MCF 10A (cell line): Measurements from ENCODE around the gene SLC25A1. TPM values are rescaled to one million over a fixed set of nuclear protein-coding genes. Genes with fewer than 3 reads are reported as not detected.

Experiments
- BruUV-seq: library from RNA; stranded (reverse); fragments of 400-500 nt; replicated peaks from 2 replicates; lab custom pipeline; 2021; lab: Mats Ljungman, UMichigan
- CTCF ChIA-PET: fragments of 300-600 bp; sonication (Branson Sonifier 250); formaldehyde crosslinking; extraction: SDS; loops from one replicate; lab custom pipeline; 2021; ENCODE audit warnings: antibody characterized with exemption, inconsistent platforms; lab: Yijun Ruan, JAX
- POLR2A ChIA-PET: fragments of 300-600, 350-650 bp; sonication (Branson Sonifier 250); formaldehyde crosslinking; extraction: SDS; loops from one replicate; lab custom pipeline; 2020; ENCODE audit warnings: antibody characterized with exemption, inconsistent platforms; lab: Yijun Ruan, JAX
- DNase-seq: peaks from one replicate; pipeline ENCODE4 v3.0.0-alpha.2; 2018; ENCODE audit not compliant: unreplicated experiment
- H3K27ac Mint-ChIP-seq: one replicate; pipeline ENCODE4 v1.8.0; 2022; ENCODE audit warnings: mild to moderate bottlenecking, low read depth, mixed read lengths; ENCODE audit not compliant: unreplicated experiment
- H3K27me3 Mint-ChIP-seq: one replicate; pipeline ENCODE4 v1.8.0; 2022; ENCODE audit warnings: mixed read lengths; ENCODE audit not compliant: insufficient read depth, unreplicated experiment
- H3K36me3 Mint-ChIP-seq: one replicate; pipeline ENCODE4 v1.8.0; 2022; ENCODE audit warnings: mild to moderate bottlenecking, moderate library complexity, mixed read lengths; ENCODE audit not compliant: insufficient read depth, unreplicated experiment
- H3K4me1 Mint-ChIP-seq: one replicate; pipeline ENCODE4 v1.8.0; 2022; ENCODE audit warnings: mixed read lengths; ENCODE audit not compliant: insufficient read depth, unreplicated experiment
- H3K4me3 Mint-ChIP-seq: one replicate; pipeline ENCODE4 v1.8.0; 2022; ENCODE audit warnings: mild to moderate bottlenecking, moderate library complexity, mixed read lengths; ENCODE audit not compliant: unreplicated experiment
- H3K9me3 Mint-ChIP-seq: one replicate; pipeline ENCODE4 v1.8.0; 2022; ENCODE audit warnings: mixed read lengths; ENCODE audit not compliant: unreplicated experiment
- intact Hi-C: fragments of 100-400 bp; cut with micrococcal nuclease; formaldehyde crosslinking; loops from 2 replicates; pipeline ENCODE4 v1.14.1; 2022
- total RNA-seq: library from RNA; stranded (reverse); gene quantifications from 2 replicates; pipeline ENCODE4 v1.2.3, GENCODE V29; 2022
- TF ChIP-seq, protein P1 (sequence below): fragments of 200-600 bp; IDR thresholded peaks from one replicate; pipeline ENCODE4 v1.8.0; 2022; ENCODE audit warnings: antibody characterized with exemption, mild to moderate bottlenecking; ENCODE audit not compliant: unreplicated experiment

The SLC25A1 gene
- total RNA-seq, 1 experiment from 2014 or later: 53.9 TPM

DNA sequence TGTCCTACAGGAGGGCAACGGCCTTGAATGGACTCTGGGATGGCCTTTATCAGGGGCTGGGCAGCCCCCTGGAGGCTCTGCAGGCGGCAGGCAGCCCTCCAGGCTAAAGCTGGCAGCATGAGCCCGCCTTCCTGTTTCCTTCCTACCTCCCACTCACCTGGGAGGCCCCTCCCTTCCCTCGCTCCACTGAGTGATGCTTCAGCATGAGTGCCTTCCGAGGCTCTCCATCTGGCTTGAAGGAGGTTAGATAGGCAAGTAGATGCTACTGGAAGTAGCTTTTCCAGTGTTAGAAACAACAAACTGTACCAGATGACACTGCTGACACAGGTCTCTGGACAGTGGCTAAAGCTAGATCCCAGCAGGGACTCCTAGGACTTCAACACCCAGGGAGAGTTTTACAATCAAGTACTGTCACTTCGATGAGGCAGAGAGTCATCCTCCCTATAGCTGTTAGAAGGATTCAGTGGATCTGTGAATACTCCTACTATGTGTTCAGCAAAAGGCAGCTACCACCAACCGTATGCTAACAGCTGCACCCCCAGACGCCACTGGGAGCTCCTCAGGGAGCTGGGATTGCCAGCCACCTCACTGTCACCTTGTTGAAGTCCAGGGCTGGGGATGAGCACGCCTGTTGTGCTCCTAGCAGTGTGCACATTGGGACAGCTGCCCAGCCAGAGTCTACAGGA, 4.1 kb upstream of the SLC25A1 start:
- H3K27me3 Mint-ChIP-seq: no peaks in the 10 kb centered on the region
- no TSS peak for BruUV-seq
- no peaks in the 10 kb centered on the region for H3K9me3 Mint-ChIP-seq
- intact Hi-C loops: no loop called here
- CTCF ChIA-PET: interaction anchor here (0.6 to 1.0 kb wide), 3 partner anchors 15 to 447 kb away, joined by 3 to 4 read pairs (median 3); no protein-coding TSS in a partner anchor
- TF ChIP-seq, protein P1, sequence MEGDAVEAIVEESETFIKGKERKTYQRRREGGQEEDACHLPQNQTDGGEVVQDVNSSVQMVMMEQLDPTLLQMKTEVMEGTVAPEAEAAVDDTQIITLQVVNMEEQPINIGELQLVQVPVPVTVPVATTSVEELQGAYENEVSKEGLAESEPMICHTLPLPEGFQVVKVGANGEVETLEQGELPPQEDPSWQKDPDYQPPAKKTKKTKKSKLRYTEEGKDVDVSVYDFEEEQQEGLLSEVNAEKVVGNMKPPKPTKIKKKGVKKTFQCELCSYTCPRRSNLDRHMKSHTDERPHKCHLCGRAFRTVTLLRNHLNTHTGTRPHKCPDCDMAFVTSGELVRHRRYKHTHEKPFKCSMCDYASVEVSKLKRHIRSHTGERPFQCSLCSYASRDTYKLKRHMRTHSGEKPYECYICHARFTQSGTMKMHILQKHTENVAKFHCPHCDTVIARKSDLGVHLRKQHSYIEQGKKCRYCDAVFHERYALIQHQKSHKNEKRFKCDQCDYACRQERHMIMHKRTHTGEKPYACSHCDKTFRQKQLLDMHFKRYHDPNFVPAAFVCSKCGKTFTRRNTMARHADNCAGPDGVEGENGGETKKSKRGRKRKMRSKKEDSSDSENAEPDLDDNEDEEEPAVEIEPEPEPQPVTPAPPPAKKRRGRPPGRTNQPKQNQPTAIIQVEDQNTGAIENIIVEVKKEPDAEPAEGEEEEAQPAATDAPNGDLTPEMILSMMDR: no peak
- POLR2A ChIA-PET: no interaction called here
- peaks cover 6% of the 10 kb centered on the region for H3K4me1 Mint-ChIP-seq
- H3K4me3 Mint-ChIP-seq: no peak overlapping the region
- no peak for DNase-seq
- H3K36me3 Mint-ChIP-seq: peaks cover 9% of the 10 kb centered on the region
- H3K27ac Mint-ChIP-seq: no peak overlapping the region

DNA sequence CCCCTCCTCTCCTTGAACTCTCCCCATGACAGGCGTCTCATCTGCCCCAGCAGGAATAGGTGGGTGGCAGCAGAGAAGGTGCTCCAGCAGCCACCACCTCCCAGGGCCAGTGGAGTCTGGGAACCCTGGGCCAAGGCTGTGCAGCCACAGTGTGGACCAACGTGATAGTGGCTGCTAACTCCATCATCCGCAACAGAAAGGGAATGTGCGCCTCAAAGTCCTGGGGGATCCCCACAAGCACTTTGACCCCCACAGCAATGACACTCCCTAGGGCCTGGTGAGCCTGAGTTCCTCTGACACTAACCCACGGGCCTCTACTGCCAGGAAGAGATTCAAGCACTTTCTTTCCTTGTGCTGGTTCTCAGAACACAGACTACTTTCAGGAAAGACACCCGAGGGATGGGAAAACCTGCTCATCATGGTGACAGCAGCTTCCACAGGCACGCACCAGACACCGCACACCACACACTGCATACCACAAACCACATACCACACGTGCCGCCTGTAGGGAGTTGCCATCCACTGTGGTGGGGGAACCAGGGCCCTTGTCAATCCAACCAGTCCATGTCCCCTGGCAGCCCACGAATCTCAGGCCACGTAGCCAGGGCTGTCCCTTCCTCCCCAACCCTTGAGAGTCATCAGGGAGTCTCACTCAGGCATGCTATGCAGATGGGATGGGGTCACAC, 3.4 kb upstream of the SLC25A1 start:
- H3K4me3 Mint-ChIP-seq: no peak overlapping the region
- no TSS peak for BruUV-seq
- intact Hi-C loops: no loop called here
- H3K4me1 Mint-ChIP-seq: peaks cover 9% of the 10 kb centered on the region
- no peak for DNase-seq
- H3K9me3 Mint-ChIP-seq: no peaks in the 10 kb centered on the region
- no peaks in the 10 kb centered on the region for H3K27me3 Mint-ChIP-seq
- no peak overlapping the region for H3K27ac Mint-ChIP-seq
- TF ChIP-seq, protein P1: no peak
- POLR2A ChIA-PET: no interaction called here
- peaks cover 9% of the 10 kb centered on the region for H3K36me3 Mint-ChIP-seq
- CTCF ChIA-PET: interaction anchor here (0.6 to 1.8 kb wide), 3 partner anchors 15 to 448 kb away, joined by 3 read pairs; no protein-coding TSS in a partner anchor

DNA sequence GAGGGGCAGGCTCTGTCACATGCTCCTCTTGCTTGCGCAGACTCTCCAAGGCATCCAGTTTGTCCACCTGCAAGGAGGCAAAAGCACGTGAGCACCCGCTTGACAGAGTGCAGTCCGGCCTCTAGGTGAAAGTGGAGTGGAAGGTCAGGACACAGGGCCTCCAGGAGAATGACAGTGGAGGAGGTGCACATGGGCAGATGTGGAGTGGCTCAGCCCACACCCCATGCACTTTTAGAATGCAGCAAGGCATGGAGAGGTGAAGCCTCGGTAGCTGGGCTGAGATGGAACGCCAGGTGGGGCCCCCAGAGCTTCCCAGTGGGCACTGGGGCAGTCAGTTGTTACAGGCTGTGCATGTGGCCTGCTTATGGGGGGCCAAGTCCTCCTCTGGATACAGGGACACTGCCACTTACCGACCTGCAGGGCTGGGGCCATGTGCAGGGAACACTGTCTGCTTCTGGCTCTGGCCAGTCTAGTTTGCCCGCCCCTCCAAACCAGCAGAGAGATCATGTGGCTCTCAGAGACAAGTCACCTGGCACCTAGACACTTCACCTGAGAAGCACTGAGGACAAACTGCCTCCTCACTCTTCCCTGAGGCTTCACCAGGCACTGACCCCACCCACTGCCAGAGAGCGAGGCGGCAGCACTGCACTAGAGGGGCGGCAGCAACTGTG, 2.3 kb upstream of the SLC25A1 start:
- intact Hi-C loops: no loop called here
- CTCF ChIA-PET: interaction anchor here (0.7 to 1.8 kb wide), 2 partner anchors 19 to 221 kb away, joined by 3 read pairs; no protein-coding TSS in a partner anchor
- TF ChIP-seq, protein P1: no peak
- Mint-ChIP-seq H3K27ac (no peak overlapping the region), H3K36me3 (peaks cover 17% of the 10 kb centered on the region), H3K27me3 (no peaks in the 10 kb centered on the region), H3K4me3 (no peak overlapping the region), H3K9me3 (no peaks in the 10 kb centered on the region), H3K4me1 (peaks cover 14% of the 10 kb centered on the region)
- POLR2A ChIA-PET: interaction anchor here (0.8 kb wide), 1 partner anchor 62 kb away, joined by 4 read pairs; no protein-coding TSS in a partner anchor
- no TSS peak for BruUV-seq
- no peak for DNase-seq
